HCT116 (cell line): ENCODE measurements around the gene CDH13.

Source experiments
- CTCF ChIP-seq, 3 experiments: fragments of 200-600 bp in 1 of 3; sonication (generic) in 1 of 3; IDR thresholded peaks in 2 of 3; conservative IDR thresholded peaks in 1 of 3; 2 replicates each; pipeline ENCODE4 v1.5.1; 2012 to 2017; ENCODE audit warnings: low read depth in 2 of 3, low read length in 2 of 3, antibody characterized with exemption in 1 of 3, borderline replicate concordance in 1 of 3, control low read depth in 1 of 3, mild to moderate bottlenecking in 1 of 3, mixed read lengths in 1 of 3, mixed run types in 1 of 3, moderate library complexity in 1 of 3; ENCODE audit not compliant: insufficient read depth in 1 of 3
- FOSL1 ChIP-seq: IDR thresholded peaks from 2 replicates; pipeline ENCODE4 v1.6.1; 2012; ENCODE audit warnings: low read depth
- JUND ChIP-seq: IDR thresholded peaks from 2 replicates; pipeline ENCODE4 v1.6.1; 2012

GRCh38 chr16:83308414-83308813 is 681.6 kb downstream of the CDH13 start:
- TF ChIP-seq JUND = no peak
- no peak for TF ChIP-seq CTCF (IDR thresholded peaks at IDR 0.05 in 2 of 3, conservative IDR thresholded peaks at IDR 0.05 in 1 of 3; ENCODE audit: borderline replicate concordance in 1 of 3, insufficient read depth in 1 of 3, low read depth in 2 of 3, low read length in 2 of 3)
- TF ChIP-seq FOSL1 = no peak
